IMR-90 (cell line): Measurements from ENCODE around the gene FBXW7. TPM values are rescaled to one million over a fixed set of nuclear protein-coding genes. Genes with fewer than 3 reads are reported as not detected.

Source experiments
- ATAC-seq: fragments of 200-7000 bp; cut with Tn5 transposase; 2 replicates; pipeline ENCODE4 v1.9.1; 2020; ENCODE audit warnings: low read depth, mild to moderate bottlenecking, moderate library complexity
- BruUV-seq: library from RNA; stranded (reverse); fragments of 400-500 nt; replicated peaks from 2 replicates; lab custom pipeline; 2021; lab: Mats Ljungman, UMichigan
- CTCF ChIA-PET: fragments of 300-600 bp; formaldehyde crosslinking; extraction: SDS; loops from one replicate; lab custom pipeline; 2021; ENCODE audit warnings: antibody characterized with exemption; lab: Yijun Ruan, JAX
- POLR2A ChIA-PET: fragments of 300-600 bp; sonication (Branson Sonifier 250); formaldehyde crosslinking; loops from one replicate; lab custom pipeline; 2022; ENCODE audit warnings: antibody characterized with exemption; ENCODE audit not compliant: unreplicated experiment; lab: Charles Lee
- DNase-seq: peaks from one replicate; pipeline ENCODE4 v3.0.0; 2013
- H2AFZ ChIP-seq: replicated peaks from 2 replicates; pipeline ENCODE3; 2013; ENCODE audit warnings: low read length, mild to moderate bottlenecking; ENCODE audit not compliant: poor library complexity
- H2AK5ac ChIP-seq: 2 replicates; pipeline ENCODE4 v1.6.1; 2013; ENCODE audit warnings: low read depth, low read length, inconsistent platforms
- H2AK9ac ChIP-seq: replicated peaks from 2 replicates; pipeline ENCODE3; 2013; ENCODE audit warnings: mild to moderate bottlenecking, low read depth, low read length, moderate library complexity; ENCODE audit not compliant: poor library complexity
- H2BK120ac ChIP-seq: 2 replicates; pipeline ENCODE4 v1.6.1; 2013; ENCODE audit warnings: low read depth, low read length, inconsistent platforms
- H2BK15ac ChIP-seq: 3 replicates; pipeline ENCODE4 v1.6.1; 2013; ENCODE audit warnings: low read depth, low read length, inconsistent platforms
- H2BK20ac ChIP-seq: 2 replicates; pipeline ENCODE4 v1.6.1; 2013; ENCODE audit warnings: low read depth, mild to moderate bottlenecking, inconsistent platforms, low read length, moderate library complexity
- H2BK5ac ChIP-seq: 2 replicates; pipeline ENCODE4 v1.6.1; 2013; ENCODE audit warnings: mild to moderate bottlenecking, low read depth, low read length, inconsistent platforms; ENCODE audit not compliant: poor library complexity, severe bottlenecking
- H3K14ac ChIP-seq: replicated peaks from 2 replicates; pipeline ENCODE4 v1.6.1; 2013; ENCODE audit warnings: low read depth, low read length, inconsistent platforms
- H3K18ac ChIP-seq: 2 replicates; pipeline ENCODE4 v1.6.1; 2013; ENCODE audit warnings: low read depth, low read length, control low read depth
- H3K23ac ChIP-seq: 2 replicates; pipeline ENCODE4 v1.6.1; 2013; ENCODE audit warnings: low read depth, low read length, inconsistent platforms
- H3K27ac ChIP-seq: 2 replicates; pipeline ENCODE4 v1.5.1; 2013; ENCODE audit warnings: mild to moderate bottlenecking, control low read depth, low read length; ENCODE audit not compliant: insufficient read depth
- H3K27me3 ChIP-seq: 2 replicates; pipeline ENCODE4 v1.6.1; 2013; ENCODE audit warnings: low read length; ENCODE audit not compliant: control insufficient read depth, insufficient read depth
- H3K36me3 ChIP-seq: 2 replicates; pipeline ENCODE4 v1.6.1; 2013; ENCODE audit warnings: low read length, mixed read lengths; ENCODE audit not compliant: control insufficient read depth, insufficient read depth
- H3K4ac ChIP-seq: 2 replicates; pipeline ENCODE4 v1.6.1; 2013; ENCODE audit warnings: low read depth, low read length, inconsistent platforms
- H3K4me1 ChIP-seq: 2 replicates; pipeline ENCODE4 v1.6.1; 2013; ENCODE audit warnings: low read length, mixed read lengths; ENCODE audit not compliant: control insufficient read depth, insufficient read depth
- H3K4me2 ChIP-seq: 2 replicates; pipeline ENCODE4 v1.6.1; 2013; ENCODE audit warnings: low read depth, mild to moderate bottlenecking, control low read depth, low read length, moderate library complexity
- H3K4me3 ChIP-seq: 2 replicates; pipeline ENCODE4 v1.5.1; 2013; ENCODE audit warnings: low read depth, mild to moderate bottlenecking, control low read depth, low read length, moderate library complexity; ENCODE audit not compliant: insufficient read depth
- H3K56ac ChIP-seq: 2 replicates; pipeline ENCODE4 v1.6.1; 2013; ENCODE audit warnings: low read length, inconsistent platforms; ENCODE audit not compliant: insufficient read depth; ENCODE audit errors: extremely low read depth
- H3K79me1 ChIP-seq, 2 experiments: 2 replicates each; pipeline ENCODE4 v1.6.1; 2013; ENCODE audit warnings: low read length in 2 of 2, inconsistent platforms in 1 of 2, low read depth in 1 of 2
- H3K9ac ChIP-seq: 2 replicates; pipeline ENCODE4 v1.6.1; 2013; ENCODE audit warnings: low read depth, low read length, control low read depth
- H3K9me1 ChIP-seq: 2 replicates; pipeline ENCODE4 v1.6.1; 2013; ENCODE audit warnings: low read length, inconsistent platforms; ENCODE audit not compliant: insufficient read depth
- H3K9me3 ChIP-seq: 2 replicates; pipeline ENCODE4 v1.6.1; 2013; ENCODE audit warnings: low read length; ENCODE audit not compliant: control insufficient read depth, insufficient read depth
- H4K20me1 ChIP-seq: 2 replicates; pipeline ENCODE4 v1.6.1; 2013; ENCODE audit warnings: low read length, inconsistent platforms; ENCODE audit not compliant: insufficient read depth
- H4K5ac ChIP-seq: 2 replicates; pipeline ENCODE4 v1.6.1; 2013; ENCODE audit warnings: mild to moderate bottlenecking, low read depth, low read length, control low read depth
- H4K8ac ChIP-seq, 2 experiments: 2 replicates each; pipeline ENCODE4 v1.6.1; 2013; ENCODE audit warnings: low read depth in 2 of 2, low read length in 2 of 2, control low read depth in 1 of 2, inconsistent platforms in 1 of 2
- H4K91ac ChIP-seq: 2 replicates; pipeline ENCODE4 v1.6.1; 2013; ENCODE audit warnings: low read depth, low read length, inconsistent platforms; ENCODE audit not compliant: insufficient read depth
- BHLHE40 ChIP-seq: fragments of 150-350 bp; IDR thresholded peaks from 2 replicates; pipeline ENCODE4 v1.6.1; 2016; ENCODE audit warnings: mild to moderate bottlenecking, low read depth, low read length
- CEBPB ChIP-seq: IDR thresholded peaks from 2 replicates; pipeline ENCODE4 v1.6.1; 2012; ENCODE audit warnings: low read depth, low read length, improper control_type of control experiment
- CHD1 ChIP-seq: IDR thresholded peaks from 2 replicates; pipeline ENCODE4 v1.6.1; 2012; ENCODE audit warnings: low read depth, low read length, improper control_type of control experiment
- FOS ChIP-seq: fragments of 150-350 bp; IDR thresholded peaks from 2 replicates; pipeline ENCODE4 v1.6.1; 2016; ENCODE audit warnings: low read depth, low read length
- MAFK ChIP-seq: IDR thresholded peaks from 2 replicates; pipeline ENCODE4 v1.6.1; 2012; ENCODE audit warnings: low read depth, low read length, improper control_type of control experiment
- MAZ ChIP-seq: IDR thresholded peaks from 2 replicates; pipeline ENCODE4 v1.6.1; 2012; ENCODE audit warnings: low read depth, mild to moderate bottlenecking, low read length, improper control_type of control experiment, moderate library complexity, borderline replicate concordance
- MXI1 ChIP-seq: IDR thresholded peaks from 2 replicates; pipeline ENCODE4 v1.6.1; 2012; ENCODE audit warnings: low read depth, mild to moderate bottlenecking, low read length, moderate library complexity, borderline replicate concordance
- NFE2L2 ChIP-seq: fragments of 150-350 bp; IDR thresholded peaks from 2 replicates; pipeline ENCODE4 v1.6.1; 2016; ENCODE audit warnings: low read depth, mild to moderate bottlenecking, low read length
- POLR2A ChIP-seq: IDR thresholded peaks from 2 replicates; pipeline ENCODE4 v1.6.1; 2012; ENCODE audit warnings: mild to moderate bottlenecking, low read depth, low read length
- RAD21 ChIP-seq: IDR thresholded peaks from 2 replicates; pipeline ENCODE4 v1.6.1; 2012; ENCODE audit warnings: low read length, improper control_type of control experiment
- RCOR1 ChIP-seq: IDR thresholded peaks from 2 replicates; pipeline ENCODE4 v1.6.1; 2012; ENCODE audit warnings: mild to moderate bottlenecking, low read length, improper control_type of control experiment; ENCODE audit not compliant: insufficient replicate concordance
- RFX5 ChIP-seq: IDR thresholded peaks from 2 replicates; pipeline ENCODE4 v1.8.0; 2012; ENCODE audit warnings: low read depth, mild to moderate bottlenecking, low read length, moderate library complexity
- SMC3 ChIP-seq: fragments of 150-350 bp; IDR thresholded peaks from 2 replicates; pipeline ENCODE4 v1.6.1; 2016; ENCODE audit warnings: low read depth, mild to moderate bottlenecking, antibody characterized with exemption, low read length, moderate library complexity
- WGBS, 2 experiments: methylation state at CpG; one replicate each; pipeline versions ENCODE4 v1.1.5 to v1.1.7; 2013; ENCODE audit warnings: missing lambda C conversion rate in 2 of 2; ENCODE audit not compliant: insufficient read length in 1 of 2; ENCODE audit errors: extremely low coverage in 2 of 2; 5-methylcytosine and 5-hydroxymethylcytosine counted together
- dilution Hi-C: fragments of 300-500 bp; cut with HindIII; formaldehyde crosslinking; loops from one replicate; pipeline ENCODE4 v1.14.3; 2018; ENCODE audit warnings: low sequenced_read_pairs; ENCODE audit not compliant: unreplicated experiment
- in situ Hi-C: fragments of 300-500 bp; cut with MboI; formaldehyde crosslinking; loops from 3 replicates; pipeline ENCODE4 v1.14.3; 2019; ENCODE audit warnings: low sequenced_read_pairs, inconsistent platforms, mixed read lengths
- intact Hi-C: fragments of 100-400 bp; cut with micrococcal nuclease; formaldehyde crosslinking; loops from 2 replicates; pipeline ENCODE4 v1.10.0; 2022
- polyA plus RNA-seq, 3 experiments: library from polyadenylated mRNA; depleted of rRNA; stranded (reverse); fragments of >200 nt; gene quantifications; 2 replicates each; pipeline ENCODE4 v1.2.3, GENCODE V29; 2012; ENCODE audit warnings: low replicate concordance in 1 of 3
- total RNA-seq: library from RNA; depleted of rRNA; stranded (reverse); fragments of >200 nt; gene quantifications from 2 replicates; pipeline ENCODE4 v1.2.3, GENCODE V29; 2012
- TF ChIP-seq, protein P1 (sequence below): fragments of 150-350 bp; IDR thresholded peaks from 2 replicates; pipeline ENCODE4 v1.6.1; 2016; ENCODE audit warnings: low read depth, mild to moderate bottlenecking, low read length, moderate library complexity, borderline replicate concordance
- TF ChIP-seq, protein P2 (sequence below): conservative IDR thresholded peaks from 2 replicates; pipeline ENCODE4 v1.5.1; 2012; ENCODE audit warnings: mild to moderate bottlenecking, low read depth, low read length, improper control_type of control experiment
- TF ChIP-seq, protein P3 (sequence below): fragments of 150-350 bp; IDR thresholded peaks from 2 replicates; pipeline ENCODE4 v1.6.1; 2017; ENCODE audit warnings: mild to moderate bottlenecking, antibody characterized with exemption, low read length, low read depth

The FBXW7 gene
- total and polyA plus RNA-seq, 2 of the 4 experiments (the other 2 are of a cell fraction) = 7.2 to 27.4 TPM

DNA sequence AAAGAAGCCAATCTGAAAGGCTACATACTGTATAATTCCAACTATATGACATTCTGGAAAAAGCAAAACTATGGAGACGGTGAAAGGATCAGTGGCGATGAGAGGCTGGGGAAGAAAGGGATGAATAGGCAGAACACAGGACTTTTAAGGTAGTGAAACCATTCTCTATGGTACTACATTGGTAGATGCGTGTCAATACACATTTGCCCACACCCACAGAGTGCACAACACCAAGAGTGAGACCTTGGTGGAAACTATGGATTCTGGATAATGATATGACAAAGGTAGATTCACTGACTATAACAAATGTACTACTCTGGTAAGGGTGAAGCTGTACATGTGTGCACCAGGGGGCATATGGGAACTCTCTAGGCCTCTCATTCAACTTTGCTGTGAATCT, 134.5 kb downstream of the FBXW7 start:
- no peak overlapping the region for H2BK120ac ChIP-seq
- no peaks in the 10 kb centered on the region for H3K36me3 ChIP-seq
- POLR2A ChIA-PET = no interaction called here
- no peak overlapping the region for H2BK5ac ChIP-seq
- no peak overlapping the region for H2BK15ac ChIP-seq
- no peak for TF ChIP-seq CEBPB
- TF ChIP-seq CHD1 = no peak
- no peak for TF ChIP-seq NFE2L2
- TF ChIP-seq FOS = no peak
- TF ChIP-seq MXI1 = no peak
- TF ChIP-seq, protein P1, sequence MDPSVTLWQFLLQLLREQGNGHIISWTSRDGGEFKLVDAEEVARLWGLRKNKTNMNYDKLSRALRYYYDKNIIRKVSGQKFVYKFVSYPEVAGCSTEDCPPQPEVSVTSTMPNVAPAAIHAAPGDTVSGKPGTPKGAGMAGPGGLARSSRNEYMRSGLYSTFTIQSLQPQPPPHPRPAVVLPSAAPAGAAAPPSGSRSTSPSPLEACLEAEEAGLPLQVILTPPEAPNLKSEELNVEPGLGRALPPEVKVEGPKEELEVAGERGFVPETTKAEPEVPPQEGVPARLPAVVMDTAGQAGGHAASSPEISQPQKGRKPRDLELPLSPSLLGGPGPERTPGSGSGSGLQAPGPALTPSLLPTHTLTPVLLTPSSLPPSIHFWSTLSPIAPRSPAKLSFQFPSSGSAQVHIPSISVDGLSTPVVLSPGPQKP = no peak
- TF ChIP-seq RAD21 = no peak
- TF ChIP-seq RFX5 = no peak
- no peak for TF ChIP-seq RCOR1
- TF ChIP-seq MAFK = no peak
- no peak for TF ChIP-seq MAZ
- TF ChIP-seq, protein P2, sequence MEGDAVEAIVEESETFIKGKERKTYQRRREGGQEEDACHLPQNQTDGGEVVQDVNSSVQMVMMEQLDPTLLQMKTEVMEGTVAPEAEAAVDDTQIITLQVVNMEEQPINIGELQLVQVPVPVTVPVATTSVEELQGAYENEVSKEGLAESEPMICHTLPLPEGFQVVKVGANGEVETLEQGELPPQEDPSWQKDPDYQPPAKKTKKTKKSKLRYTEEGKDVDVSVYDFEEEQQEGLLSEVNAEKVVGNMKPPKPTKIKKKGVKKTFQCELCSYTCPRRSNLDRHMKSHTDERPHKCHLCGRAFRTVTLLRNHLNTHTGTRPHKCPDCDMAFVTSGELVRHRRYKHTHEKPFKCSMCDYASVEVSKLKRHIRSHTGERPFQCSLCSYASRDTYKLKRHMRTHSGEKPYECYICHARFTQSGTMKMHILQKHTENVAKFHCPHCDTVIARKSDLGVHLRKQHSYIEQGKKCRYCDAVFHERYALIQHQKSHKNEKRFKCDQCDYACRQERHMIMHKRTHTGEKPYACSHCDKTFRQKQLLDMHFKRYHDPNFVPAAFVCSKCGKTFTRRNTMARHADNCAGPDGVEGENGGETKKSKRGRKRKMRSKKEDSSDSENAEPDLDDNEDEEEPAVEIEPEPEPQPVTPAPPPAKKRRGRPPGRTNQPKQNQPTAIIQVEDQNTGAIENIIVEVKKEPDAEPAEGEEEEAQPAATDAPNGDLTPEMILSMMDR = no peak
- TF ChIP-seq POLR2A = no peak
- TF ChIP-seq BHLHE40 = no peak
- TF ChIP-seq SMC3 = no peak
- TF ChIP-seq, protein P3, sequence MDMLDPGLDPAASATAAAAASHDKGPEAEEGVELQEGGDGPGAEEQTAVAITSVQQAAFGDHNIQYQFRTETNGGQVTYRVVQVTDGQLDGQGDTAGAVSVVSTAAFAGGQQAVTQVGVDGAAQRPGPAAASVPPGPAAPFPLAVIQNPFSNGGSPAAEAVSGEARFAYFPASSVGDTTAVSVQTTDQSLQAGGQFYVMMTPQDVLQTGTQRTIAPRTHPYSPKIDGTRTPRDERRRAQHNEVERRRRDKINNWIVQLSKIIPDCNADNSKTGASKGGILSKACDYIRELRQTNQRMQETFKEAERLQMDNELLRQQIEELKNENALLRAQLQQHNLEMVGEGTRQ = no peak
- no peak overlapping the region for H4K8ac ChIP-seq
- no CpG with 5 or more reads among the region's 3 CpGs for WGBS, 2 experiments
- H2AK5ac ChIP-seq = no peak overlapping the region
- in situ Hi-C loops (no loop called here), dilution Hi-C loops (no loop called here), intact Hi-C loops (loop anchor here (10.0 kb wide), 1 partner anchor 683 kb away; no protein-coding TSS in a partner anchor)
- H3K4me1 ChIP-seq = no peaks in the 10 kb centered on the region
- no peak overlapping the region for H3K56ac ChIP-seq
- H3K9me3 ChIP-seq = no peaks in the 10 kb centered on the region
- H3K9me1 ChIP-seq = 0 out of 2 replicates have a peak, but pooled peaks cover 3% of the 10 kb centered on the region
- no peak overlapping the region for H3K4me3 ChIP-seq
- H3K4ac ChIP-seq = no peak overlapping the region
- CTCF ChIA-PET = no interaction called here
- no TSS peak for BruUV-seq
- peak overlapping the region; percentile 37 for H2AK9ac ChIP-seq
- no peak overlapping the region for H4K91ac ChIP-seq
- no peaks in the 10 kb centered on the region for H3K27me3 ChIP-seq
- H2AFZ ChIP-seq = no peak overlapping the region
- ATAC-seq = no peak
- DNase-seq = no peak
- no peak overlapping the region for H2BK20ac ChIP-seq
- H3K9ac ChIP-seq = no peak overlapping the region
- H4K20me1 ChIP-seq = no peaks in the 10 kb centered on the region
- no peak overlapping the region for H3K18ac ChIP-seq
- no peak overlapping the region for H3K4me2 ChIP-seq
- H3K23ac ChIP-seq = no peak overlapping the region
- peaks cover 4 to 12% of the 10 kb centered on the region in 2 experiments; a peak in 2 of 4 replicates for H3K79me1 ChIP-seq
- H3K27ac ChIP-seq = no peak overlapping the region
- no peak overlapping the region for H4K5ac ChIP-seq
- no peak overlapping the region for H3K14ac ChIP-seq
